GM12801 (cell line): ENCODE results near the gene CLSTN2.

ENCODE experiments used
- CTCF ChIP-seq: IDR thresholded peaks from one replicate; pipeline ENCODE4 v1.5.1; 2011; ENCODE audit warnings: control low read depth; ENCODE audit not compliant: insufficient read length; ENCODE audit errors: extremely low read depth

Gene CLSTN2

DNA sequence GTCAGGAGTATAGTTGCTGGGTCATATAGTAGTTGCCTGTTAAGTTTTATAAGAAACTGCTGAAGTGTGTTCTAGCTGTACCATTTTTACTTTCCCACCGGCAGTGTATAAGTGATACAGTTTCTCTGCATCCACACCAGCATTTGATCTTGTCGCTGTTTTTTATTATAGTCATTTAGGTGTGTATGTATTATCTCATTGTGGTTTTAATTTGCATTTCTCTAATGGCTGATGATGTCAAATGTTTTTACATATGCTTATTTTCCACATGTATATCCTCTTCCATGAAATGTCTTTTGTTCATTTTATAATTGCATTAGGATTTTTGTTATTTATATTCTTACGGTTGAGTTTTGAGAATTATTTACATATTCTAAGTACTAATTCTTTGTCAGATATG is 254.3 kb downstream of the CLSTN2 start:
- TF ChIP-seq CTCF, result no peak

- TF ChIP-seq CTCF, result no peak
Measured at GRCh38 chr3:140189976-140190375, 255.0 kb downstream of the CLSTN2 start.

GRCh38 chr3:140196970-140197369 is 262.0 kb downstream of the CLSTN2 start:
- TF ChIP-seq CTCF, result no peak

DNA sequence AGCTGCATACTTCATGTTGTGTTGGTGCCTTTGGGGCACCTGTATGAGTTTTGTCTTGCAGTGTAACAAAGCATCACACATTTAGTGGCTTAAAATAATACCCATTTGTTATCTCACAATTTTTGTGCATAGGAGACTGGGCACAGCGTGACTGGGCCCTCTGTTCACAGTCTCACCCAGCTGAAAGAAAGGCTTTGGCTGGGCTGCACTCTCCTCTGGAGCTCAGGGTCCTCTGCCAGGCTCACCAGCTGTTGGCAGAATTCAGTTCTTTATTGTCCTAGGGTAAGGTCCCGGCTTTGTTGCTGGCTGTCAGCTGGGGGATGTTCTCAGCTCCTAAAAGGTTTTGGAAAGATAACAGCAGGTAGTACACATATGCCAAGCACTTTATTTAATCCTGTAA is 263.3 kb downstream of the CLSTN2 start:
- no peak for TF ChIP-seq CTCF

DNA sequence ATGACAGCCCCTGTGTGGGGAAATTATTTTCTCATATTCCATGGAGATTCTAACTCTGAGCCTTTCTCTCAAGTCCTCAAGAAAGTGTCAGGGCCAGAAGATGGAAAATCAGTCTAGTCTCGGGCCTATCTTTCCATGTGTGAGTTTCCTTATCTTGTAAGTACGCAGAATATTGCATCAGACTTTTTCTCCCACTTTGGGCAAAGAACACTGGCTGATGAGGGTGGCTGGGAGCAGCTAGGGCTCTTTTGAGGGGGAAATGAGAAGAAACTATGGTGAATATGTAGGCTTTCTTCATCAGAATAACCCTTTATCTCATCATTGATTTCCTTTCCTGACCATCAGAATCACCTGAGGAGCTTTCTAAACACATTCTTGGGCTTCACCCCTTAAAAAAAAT is 264.0 kb downstream of the CLSTN2 start:
- TF ChIP-seq CTCF, result no peak

DNA sequence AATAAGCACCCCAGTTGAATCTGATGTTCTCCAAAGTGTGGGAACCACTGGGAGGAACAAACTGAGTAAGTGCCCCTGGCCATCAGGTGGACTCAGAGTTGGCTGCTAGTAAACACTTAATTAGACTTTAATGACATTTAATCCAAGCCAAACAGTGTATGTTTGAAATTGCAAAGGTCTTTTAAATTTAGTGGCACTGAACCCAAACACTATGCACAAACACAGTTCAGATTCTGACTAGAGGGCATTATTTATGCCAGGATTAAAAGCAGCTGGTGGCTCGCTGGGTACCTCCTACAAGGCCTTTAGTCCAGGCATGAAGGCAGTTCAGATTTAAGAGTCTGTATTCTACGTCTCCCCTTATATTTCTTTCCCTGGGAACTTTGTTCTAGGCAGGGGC is 264.8 kb downstream of the CLSTN2 start:
- TF ChIP-seq CTCF, result no peak

DNA sequence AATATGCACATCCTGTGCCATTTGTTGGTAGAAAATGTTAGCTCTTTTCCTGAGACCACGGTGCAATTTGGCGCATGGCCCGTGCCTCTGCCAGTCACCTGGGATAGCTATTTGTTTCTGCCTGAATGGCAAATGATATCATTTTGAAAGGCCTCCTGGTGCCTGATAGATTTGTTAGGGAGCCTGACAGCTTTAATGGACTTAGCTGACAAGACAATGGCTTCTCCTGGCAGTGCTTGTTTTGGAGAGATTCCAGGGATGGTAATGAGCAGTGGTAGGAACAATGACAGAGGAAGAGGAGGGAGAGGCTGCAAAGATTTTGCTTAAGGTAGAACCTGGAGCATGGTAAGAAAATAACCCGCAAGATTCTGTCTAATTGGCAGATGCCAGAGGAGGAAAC is 268.5 kb downstream of the CLSTN2 start:
- no peak for TF ChIP-seq CTCF
